ENCODE data around the gene RAB3GAP2.
"Not testable (repeated sequence)": the region's sequence is repeated elsewhere in the genome, so short reads cannot be mapped to it uniquely, and the experiment has no call there.

RAB3GAP2 gene

DNA sequence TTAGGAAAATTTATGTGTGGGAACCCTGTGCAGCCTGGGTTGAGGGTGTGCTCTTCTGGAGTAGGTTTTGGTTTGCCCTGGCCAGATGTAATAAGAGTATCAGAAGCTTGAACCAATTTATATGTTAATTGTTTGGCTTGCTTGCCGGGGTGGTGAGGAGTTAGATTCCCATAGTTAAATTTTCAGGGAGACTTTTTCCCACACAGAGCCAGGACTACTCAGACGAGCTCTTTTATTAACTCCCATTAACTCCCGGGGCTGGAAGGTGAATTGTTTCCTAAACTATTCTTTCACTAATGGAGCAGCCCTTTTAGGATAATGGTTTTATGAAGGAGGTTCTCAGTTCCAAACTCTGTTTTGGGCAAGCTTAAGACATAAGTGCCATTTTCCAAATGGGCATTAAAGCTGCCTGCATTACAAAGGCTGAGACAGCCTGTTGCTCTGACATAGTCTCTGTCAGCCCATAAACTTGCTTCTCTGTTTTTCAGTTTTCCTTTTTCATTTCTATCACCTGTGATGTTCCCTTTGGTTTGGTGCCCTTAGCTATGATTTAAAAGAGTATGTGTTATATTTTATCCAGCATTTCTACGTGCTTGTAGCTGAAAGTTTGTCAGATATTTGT, 18.0 kb upstream of the RAB3GAP2 start:
- DNase-seq (ENCODE audit: low read depth in 4 of 4, low spot score in 1 of 4) = no peak

GRCh38 chr1:220287129-220287528, 14.9 kb upstream of the RAB3GAP2 start:
- no peak for DNase-seq (ENCODE audit: low read depth in 4 of 4, low spot score in 1 of 4)

GRCh38 chr1:220283625-220284024, 11.4 kb upstream of the RAB3GAP2 start:
- DNase-seq (ENCODE audit: low read depth in 4 of 4, low spot score in 1 of 4) = no peak

- DNase-seq (ENCODE audit: low read depth in 4 of 4, low spot score in 1 of 4) = no peak
Observed at GRCh38 chr1:220281159-220281574, 8.9 kb upstream of the RAB3GAP2 start.

DNA sequence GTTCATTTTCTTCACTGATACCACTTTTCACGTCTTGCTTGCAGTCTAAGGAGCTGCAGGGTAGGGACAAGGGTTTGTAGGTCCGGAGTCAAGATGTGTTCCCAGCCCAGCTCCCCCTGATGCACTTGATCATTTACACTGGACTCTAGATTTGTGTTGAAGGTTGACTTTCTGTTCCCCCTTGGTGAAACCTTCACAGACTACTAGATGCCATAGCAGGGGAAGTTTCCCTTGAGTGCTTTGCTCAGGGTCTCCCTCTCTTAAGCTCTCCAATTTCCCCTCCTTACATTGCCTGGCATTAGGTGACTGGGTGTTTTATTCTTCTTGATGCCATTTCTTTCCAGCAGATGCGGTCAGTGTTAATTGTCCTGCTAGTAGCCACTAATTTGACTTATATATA, 8.0 kb upstream of the RAB3GAP2 start:
- no peak for DNase-seq (ENCODE audit: low read depth in 4 of 4, low spot score in 1 of 4)

DNA sequence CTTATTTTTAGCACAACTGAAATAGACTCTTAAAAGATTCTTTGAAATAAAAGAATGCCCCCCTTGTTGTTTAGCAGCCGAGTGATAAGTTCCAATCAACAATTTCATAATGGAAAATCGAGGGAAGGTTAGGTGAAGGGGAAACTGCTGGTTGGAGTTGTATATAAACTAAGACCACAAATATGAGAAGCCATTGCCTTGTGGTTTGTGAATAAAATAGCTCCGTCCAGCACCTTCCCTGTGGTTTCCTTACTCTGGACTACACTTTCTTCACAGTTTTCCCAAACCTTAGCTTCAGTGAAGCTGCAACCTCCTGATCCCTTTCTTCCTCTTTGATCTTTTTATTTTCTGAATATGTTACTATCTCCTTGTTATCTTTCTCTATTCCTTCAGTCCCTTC, 6.7 kb upstream of the RAB3GAP2 start:
- no peak for DNase-seq (ENCODE audit: low read depth in 4 of 4, low spot score in 1 of 4)

GRCh38 chr1:220275430-220275829, 3.2 kb upstream of the RAB3GAP2 start:
- DNase-seq (ENCODE audit: low read depth in 4 of 4, low spot score in 1 of 4) = no peak

GRCh38 chr1:220274251-220274855, 2.1 kb upstream of the RAB3GAP2 start:
- DNase-seq (ENCODE audit: low read depth in 4 of 4, low spot score in 1 of 4) = no peak

DNA sequence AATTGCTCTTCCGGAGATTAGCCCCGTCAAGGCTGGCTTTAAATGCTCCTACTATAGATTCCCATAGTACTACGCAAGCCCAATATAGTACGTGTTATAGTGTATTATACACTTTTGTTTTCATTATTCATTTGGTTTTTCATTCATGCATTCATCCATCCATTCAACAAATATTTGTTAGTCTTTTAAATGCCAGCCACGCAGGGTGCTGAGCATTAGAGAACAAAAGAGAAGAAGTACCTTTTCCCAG, 513 bp upstream of the RAB3GAP2 start:
- DNase-seq (ENCODE audit: low read depth in 4 of 4, low spot score in 1 of 4) = no peak

- DNase-seq (ENCODE audit: low read depth in 4 of 4, low spot score in 1 of 4) = peak in 1 of 4 experiments; percentile 1
Observed at GRCh38 chr1:220271706-220272046, 577 bp downstream of the RAB3GAP2 start.

- no peak for DNase-seq (ENCODE audit: low read depth in 4 of 4, low spot score in 1 of 4)
Observed at GRCh38 chr1:220269036-220269435, 3.2 kb downstream of the RAB3GAP2 start.

- DNase-seq (ENCODE audit: low read depth in 4 of 4, low spot score in 1 of 4) = no peak
Observed at GRCh38 chr1:220267630-220268029, 4.6 kb downstream of the RAB3GAP2 start.

DNA sequence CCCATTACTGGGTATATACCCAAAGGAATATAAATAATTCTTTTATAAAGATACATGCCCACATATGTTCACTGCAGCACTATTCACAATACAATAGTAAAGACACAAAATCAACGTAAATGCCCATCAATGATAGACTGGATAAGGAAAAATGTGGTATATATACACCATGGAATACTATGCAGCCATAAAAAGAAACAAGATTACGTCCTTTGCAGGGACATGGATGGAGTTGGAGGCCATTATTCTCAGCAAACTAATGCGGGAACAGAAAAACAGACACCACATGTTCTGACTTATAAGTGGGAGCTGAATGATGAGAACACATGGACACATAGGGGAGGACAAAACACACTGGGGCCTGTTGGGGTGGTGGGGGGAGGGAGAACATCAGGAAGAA, 12.0 kb downstream of the RAB3GAP2 start:
- DNase-seq (ENCODE audit: low read depth in 4 of 4, low spot score in 1 of 4) = not testable (repeated sequence)

- DNase-seq (ENCODE audit: low read depth in 4 of 4, low spot score in 1 of 4) = not testable (repeated sequence)
Observed at GRCh38 chr1:220259756-220260155, 12.5 kb downstream of the RAB3GAP2 start.

- DNase-seq (ENCODE audit: low read depth in 4 of 4, low spot score in 1 of 4) = not testable (repeated sequence)
Observed at GRCh38 chr1:220256194-220256593, 16.1 kb downstream of the RAB3GAP2 start.

DNA sequence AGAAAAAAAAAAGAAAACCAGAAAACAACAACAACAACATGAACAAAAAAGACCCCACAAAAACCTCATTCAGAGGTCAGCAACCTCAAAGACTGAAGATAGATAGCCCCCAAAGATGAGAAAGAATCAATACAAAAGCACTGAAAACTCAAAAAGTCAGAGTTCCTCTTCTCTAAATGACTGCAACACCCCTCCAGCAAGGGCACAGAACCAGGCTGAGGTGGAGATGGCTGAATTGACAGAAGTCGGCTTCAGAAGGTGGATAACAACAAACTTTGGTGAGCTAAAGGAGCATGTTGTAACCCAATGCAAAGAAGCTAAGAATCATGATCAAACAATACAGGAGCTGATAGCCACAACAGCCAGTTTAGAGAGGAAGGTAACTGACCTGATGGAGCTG, 17.0 kb downstream of the RAB3GAP2 start:
- no peak for DNase-seq (ENCODE audit: low read depth in 4 of 4, low spot score in 1 of 4)

DNA sequence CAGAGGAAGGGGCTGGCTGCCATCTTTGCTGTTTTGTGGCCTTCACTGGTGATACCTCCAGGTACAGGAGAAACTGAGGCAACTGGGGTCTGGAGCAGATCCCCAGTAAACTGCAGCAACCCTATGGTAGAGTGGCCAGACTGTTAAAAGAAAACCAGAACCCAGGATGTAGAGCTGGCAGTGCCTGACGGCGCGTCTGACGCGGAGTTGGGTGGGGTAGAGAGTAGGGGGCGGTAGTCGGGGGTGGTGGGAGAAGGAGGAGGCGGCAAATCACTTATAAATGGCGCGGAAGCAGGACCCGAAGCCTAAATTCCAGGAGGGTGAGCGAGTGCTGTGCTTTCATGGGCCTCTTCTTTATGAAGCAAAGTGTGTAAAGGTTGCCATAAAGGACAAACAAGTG, 19.0 kb downstream of the RAB3GAP2 start:
- not testable (repeated sequence) for DNase-seq (ENCODE audit: low read depth in 4 of 4, low spot score in 1 of 4)

GRCh38 chr1:220251272-220251671, 21.0 kb downstream of the RAB3GAP2 start:
- DNase-seq (ENCODE audit: low read depth in 4 of 4, low spot score in 1 of 4) = no peak

- DNase-seq (ENCODE audit: low read depth in 4 of 4, low spot score in 1 of 4) = no peak
Observed at GRCh38 chr1:220250681-220251080, 21.6 kb downstream of the RAB3GAP2 start.

DNA sequence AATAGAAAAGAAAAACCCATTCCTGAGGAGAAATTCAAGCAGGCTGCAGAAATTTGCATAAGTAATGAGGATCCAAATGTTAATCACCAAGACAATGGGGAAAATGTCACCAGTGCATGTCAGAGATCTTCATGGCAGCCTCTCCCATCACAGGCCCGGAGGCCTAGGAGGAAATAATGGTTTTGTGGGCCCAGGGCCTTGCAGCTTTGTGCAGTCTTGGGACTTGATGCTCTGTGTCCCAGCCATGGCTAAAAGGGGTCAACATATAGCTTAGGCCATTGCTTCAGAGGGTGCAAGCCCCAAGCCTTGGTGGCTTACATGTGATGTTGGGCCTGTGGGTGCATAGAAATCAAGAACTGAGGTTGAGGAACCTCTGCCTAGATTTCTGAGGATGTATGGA, 22.7 kb downstream of the RAB3GAP2 start:
- no peak for DNase-seq (ENCODE audit: low read depth in 4 of 4, low spot score in 1 of 4)

DNA sequence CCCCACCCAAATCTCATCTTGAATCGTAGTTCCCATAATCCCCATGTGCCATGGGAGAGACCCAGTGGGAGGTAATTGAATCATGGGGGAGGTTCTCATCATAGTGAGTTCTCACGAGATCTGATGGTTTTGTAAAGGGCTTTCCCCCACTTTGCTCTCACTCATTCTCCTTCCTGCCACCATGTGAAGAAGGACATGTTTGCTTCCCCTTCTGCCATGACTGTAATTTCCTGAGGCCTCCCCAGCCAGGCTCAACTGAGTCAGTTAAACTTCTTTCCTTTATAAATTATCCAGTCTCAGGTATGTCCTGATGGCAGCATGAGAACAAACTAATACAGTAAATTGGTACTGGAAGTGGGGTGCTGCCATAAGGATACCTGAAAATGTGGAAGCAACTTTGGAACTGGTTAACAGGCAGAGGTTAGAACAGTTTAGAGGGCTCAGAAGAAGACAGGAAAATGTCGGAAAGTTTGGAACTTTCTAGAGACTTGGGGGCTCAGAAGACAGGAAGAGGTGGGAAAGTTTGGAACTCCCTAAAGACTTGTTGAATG, 23.5 kb downstream of the RAB3GAP2 start:
- not testable (repeated sequence) for DNase-seq (ENCODE audit: low read depth in 4 of 4, low spot score in 1 of 4)

- not testable (repeated sequence) for DNase-seq (ENCODE audit: low read depth in 4 of 4, low spot score in 1 of 4)
Observed at GRCh38 chr1:220245900-220246299, 26.4 kb downstream of the RAB3GAP2 start.

- DNase-seq (ENCODE audit: low read depth in 4 of 4, low spot score in 1 of 4) = no peak
Observed at GRCh38 chr1:220243947-220244346, 28.3 kb downstream of the RAB3GAP2 start.
